K562 (cell line): Measurements from ENCODE around the gene ANKRD65. TPM values are rescaled to one million over a fixed set of nuclear protein-coding genes. Genes with fewer than 3 reads are reported as not detected.
A peak's percentile ranks its signal among the peaks of the same experiment; 100 is the strongest.

Source experiments
- ATAC-seq: fragments of 200-7000 bp; cut with Tn5 transposase; 3 replicates; pipeline ENCODE4 v1.9.1; 2020; ENCODE audit warnings: moderate library complexity
- BruUV-seq: library from RNA; stranded (reverse); fragments of 400-500 nt; replicated peaks from 2 replicates; lab custom pipeline; 2021; lab: Mats Ljungman, UMichigan
- CTCF ChIA-PET: fragments of 300-600 bp; formaldehyde crosslinking; extraction: SDS; loops from one replicate; lab custom pipeline; 2021; ENCODE audit warnings: low intra/inter-chr PET ratio; lab: Yijun Ruan, JAX
- POLR2A ChIA-PET: fragments of 300-600, 350-650 bp; sonication (Branson Sonifier 250); formaldehyde crosslinking; extraction: SDS; loops from one replicate; lab custom pipeline; 2021; ENCODE audit warnings: antibody characterized with exemption, inconsistent platforms; lab: Yijun Ruan, JAX
- DNase-seq, 4 experiments: peaks; one replicate each; pipeline versions ENCODE4 v3.0.0 to v3.0.0-alpha.2; 2011 to 2018; ENCODE audit warnings: low spot score in 3 of 4, mixed read lengths in 3 of 4; ENCODE audit errors: extremely low read depth in 1 of 4
- FAIRE-seq: peaks from 2 replicates; lab custom pipeline; 2011; peaks lifted over from hg19 to GRCh38; lab: Jason Lieb, UNC
- H2AFZ ChIP-seq: 2 replicates; pipeline ENCODE4 v1.6.0; 2011; ENCODE audit warnings: low read depth, low read length, control low read depth, inconsistent platforms
- H3K27ac ChIP-seq: fragments of 200-600 bp; 3 replicates; pipeline ENCODE4 v1.8.0; 2011; ENCODE audit warnings: low read depth, mild to moderate bottlenecking, control low read depth, inconsistent platforms, low read length, moderate library complexity, mixed read lengths; ENCODE audit errors: extremely low read depth
- H3K27me3 ChIP-seq, 2 experiments: fragments of 300-600 bp in 1 of 2; 2 replicates in 1 of 2; 3 replicates in 1 of 2; pipeline versions ENCODE4 v1.6.0 to v1.8.0; 2011; ENCODE audit warnings: inconsistent platforms in 2 of 2, low read length in 2 of 2, mild to moderate bottlenecking in 1 of 2, mixed read lengths in 1 of 2, moderate library complexity in 1 of 2; ENCODE audit not compliant: control insufficient read depth in 2 of 2, insufficient read depth in 2 of 2
- H3K36me3 ChIP-seq: fragments of 300-600 bp; 3 replicates; pipeline ENCODE4 v1.8.0; 2011; ENCODE audit warnings: mild to moderate bottlenecking, low read length, inconsistent platforms; ENCODE audit not compliant: control insufficient read depth, insufficient read depth
- H3K4me1 ChIP-seq, 2 experiments: fragments of 200-600 bp in 1 of 2; replicated peaks in 1 of 2; 2 replicates in 1 of 2; 3 replicates in 1 of 2; pipeline versions ENCODE4 v1.5.1 to v1.8.0; 2011; ENCODE audit warnings: inconsistent platforms in 2 of 2, low read length in 2 of 2, mild to moderate bottlenecking in 1 of 2, mixed read lengths in 1 of 2, moderate library complexity in 1 of 2; ENCODE audit not compliant: control insufficient read depth in 2 of 2, insufficient read depth in 2 of 2
- H3K4me2 ChIP-seq: 2 replicates; pipeline ENCODE4 v1.6.1; 2011; ENCODE audit warnings: low read length, control low read depth, inconsistent platforms, mixed read lengths; ENCODE audit not compliant: insufficient read depth
- H3K4me3 ChIP-seq: fragments of 200-600 bp; sonication (generic), shearing (Covaris generic); 2 replicates; pipeline ENCODE4 v1.5.1; 2016; ENCODE audit warnings: control low read depth, inconsistent platforms
- H3K79me2 ChIP-seq: fragments of 200-600 bp; 3 replicates; pipeline ENCODE4 v1.8.0; 2011; ENCODE audit warnings: low read length, inconsistent platforms; ENCODE audit not compliant: control insufficient read depth, insufficient read depth
- H3K9ac ChIP-seq, 2 experiments: 2 replicates each; pipeline versions ENCODE4 v1.6.0 to v1.6.1; 2011; ENCODE audit warnings: low read depth in 2 of 2, low read length in 2 of 2, control low read depth in 1 of 2, inconsistent platforms in 1 of 2, mild to moderate bottlenecking in 1 of 2, mixed read lengths in 1 of 2; ENCODE audit not compliant: insufficient read depth in 1 of 2
- H3K9me1 ChIP-seq: one replicate; pipeline ENCODE4 v1.6.0; 2011; ENCODE audit warnings: inconsistent platforms, mild to moderate bottlenecking, low read length, moderate library complexity; ENCODE audit not compliant: control insufficient read depth, insufficient read depth
- H3K9me3 ChIP-seq: replicated peaks from 2 replicates; pipeline ENCODE4 v1.5.1; 2011; ENCODE audit warnings: low read depth, low read length, inconsistent platforms; ENCODE audit not compliant: control insufficient read depth, insufficient read depth
- H4K20me1 ChIP-seq: replicated peaks from 2 replicates; pipeline ENCODE4 v1.6.1; 2011; ENCODE audit warnings: low read length, inconsistent platforms, mixed read lengths; ENCODE audit not compliant: control insufficient read depth, insufficient read depth
- BDP1 ChIP-seq: IDR thresholded peaks from 3 replicates; pipeline ENCODE4 v1.6.1; 2011; ENCODE audit not compliant: insufficient read length, insufficient read depth
- CUX1 ChIP-seq: fragments of 200-800 bp; sonication (Bioruptor generic); IDR thresholded peaks from 2 replicates; pipeline ENCODE4 v1.6.1; 2016; ENCODE audit warnings: missing genetic modification characterization, missing compliant biosample characterization
- ETV5 ChIP-seq: sonication (generic); formaldehyde crosslinking; IDR thresholded peaks from 2 replicates; pipeline ENCODE4 v1.4.0; 2020; ENCODE audit warnings: low read depth, mild to moderate bottlenecking, missing genetic modification reagents
- PATZ1 ChIP-seq: fragments of 250-450 bp; sonication (Bioruptor Pico); IDR thresholded peaks from 2 replicates; pipeline ENCODE4 v1.5.0; 2020; ENCODE audit warnings: mild to moderate bottlenecking, borderline replicate concordance
- ZBTB33 ChIP-seq: sonication (generic); formaldehyde crosslinking; IDR thresholded peaks from 2 replicates; pipeline ENCODE4 v1.8.1; 2023; ENCODE audit warnings: mild to moderate bottlenecking, missing genetic modification reagents
- ZNF740 ChIP-seq, 3 experiments: fragments of 200-800 bp in 1 of 3; sonication (Bioruptor generic) in 1 of 3; sonication (generic) in 1 of 3; formaldehyde crosslinking in 1 of 3; IDR thresholded peaks; 2 replicates each; pipeline versions ENCODE4 v1.6.1 to v1.8.0; 2016 to 2022; ENCODE audit warnings: mild to moderate bottlenecking in 2 of 3, missing compliant biosample characterization in 2 of 3, missing genetic modification characterization in 2 of 3, missing genetic modification reagents in 1 of 3
- WGBS: fragments of 100-300 bp; shearing (Covaris generic); methylation state at CpG from one replicate; pipeline ENCODE4 v1.1.6; 2016; ENCODE audit warnings: low coverage, mixed read lengths; ENCODE audit not compliant: insufficient coverage; ENCODE audit errors: missing lambda C conversion rate; 5-methylcytosine and 5-hydroxymethylcytosine counted together
- in situ Hi-C: fragments of 300-500 bp; cut with MboI; formaldehyde crosslinking; loops from 4 replicates; pipeline ENCODE4 v1.15.0; 2018; ENCODE audit warnings: inconsistent platforms, mixed read lengths
- intact Hi-C: fragments of 100-400 bp; cut with micrococcal nuclease; formaldehyde crosslinking; loops from 2 replicates; pipeline ENCODE4 v1.14.2; 2022
- polyA plus RNA-seq, 8 experiments: library from polyadenylated mRNA; depleted of rRNA in 4 of 8; stranded (reverse) in 5 of 8; unstranded in 3 of 8; fragments of >200 nt; fragmentation: Nextera tagmentation in 2 of 8; fragmentation: Illumina TruSeq in 1 of 8; extraction: Ambion mirVana in 2 of 8; extraction: Trizol in 1 of 8; gene quantifications; 2 replicates each; pipeline versions ENCODE4 v1.2.1 to v1.2.3, GENCODE V29; 2011 to 2014; ENCODE audit warnings: inconsistent platforms in 1 of 8, missing spikeins in 1 of 8
- total RNA-seq, 7 experiments: library from RNA; depleted of rRNA in 6 of 7; stranded (reverse); fragments of >200 nt in 6 of 7; fragmentation: Illumina TruSeq in 2 of 7; extraction: Trizol in 2 of 7; gene quantifications; 2 replicates each; pipeline versions ENCODE4 v1.2.1 to v1.2.3, GENCODE V29; 2011 to 2021; ENCODE audit warnings: low replicate concordance in 1 of 7

The ANKRD65 gene
- total and polyA plus RNA-seq, 9 of the 15 experiments (the other 6 are each of a cell fraction or from before 2014, with no cell fraction given), result not detected

GRCh38 chr1:1406101-1406820 is 14.8 kb downstream of the ANKRD65 start:
- ChIA-PET POLR2A (interaction anchor here (0.9 to 3.6 kb wide), 11 partner anchors 8 to 209 kb away, joined by 3 to 26 read pairs (median 6); partner anchors contain the start of genes AURKAIP1, CCNL2 and MIB2), CTCF (interaction anchor here (0.5 kb wide), 1 partner anchor 247 kb away, joined by 3 read pairs; no protein-coding TSS in a partner anchor)
- Histone ChIP-seq H3K4me2 (peak overlapping the region; percentile 98), H3K36me3 (peaks cover 67% of the 10 kb centered on the region), H3K27ac (peak overlapping the region; percentile 89), H3K9me3 (no peaks in the 10 kb centered on the region; the same call in 1 of the 2 replicates), H4K20me1 (peaks cover 4% of the 10 kb centered on the region; the same call in 1 of the 2 replicates), H3K9ac (peak overlapping the region; percentile 99 to 100), H3K27me3 (no peaks in the 10 kb centered on the region), H3K9me1 (peaks cover 2% of the 10 kb centered on the region), H2AFZ (peak overlapping the region; percentile 82), H3K79me2 (peaks cover 69% of the 10 kb centered on the region), H3K4me3 (peak overlapping the region; percentile 100), H3K4me1 (peaks cover 14 to 55% of the 10 kb centered on the region in 2 experiments)
- in situ Hi-C loops, result no loop called here
- BruUV-seq, result no TSS peak
- intact Hi-C loops, result loop anchor here (2.0 kb wide), 1 partner anchor 35 kb away; no protein-coding TSS in a partner anchor
- DNase-seq (peak; percentile 36 to 57 (median 45)), ATAC-seq (peak; percentile 22), FAIRE-seq (no peak)
- 19% methylated on average over 43 of the region's 43 CpGs for WGBS
- no peak for TF ChIP-seq BDP1
- TF ChIP-seq ETV5 (CRISPR knock-in tag), result no peak
- TF ChIP-seq ZBTB33, result peak; percentile 73; the same call in 1 of the 2 replicates
- TF ChIP-seq CUX1 (CRISPR knock-in tag), result no peak
- TF ChIP-seq ZNF740 (CRISPR knock-in tag; IDR thresholded peaks at IDR 0.05), result 0 out of 2 replicates have a peak, but pooled peaks have one; percentile 32
- TF ChIP-seq ZNF740 (tag; IDR thresholded peaks at IDR 0.05), result no peak
- no peak for TF ChIP-seq PATZ1 (CRISPR knock-in tag)
